ENCODE measurements around the gene XK. TPM values are rescaled to one million over a fixed set of nuclear protein-coding genes. Genes with fewer than 3 reads are reported as not detected.

The XK gene
- total RNA-seq, 4 donors from 2014 or later: 8.3 to 32.4 (median 27.3) TPM

DNA sequence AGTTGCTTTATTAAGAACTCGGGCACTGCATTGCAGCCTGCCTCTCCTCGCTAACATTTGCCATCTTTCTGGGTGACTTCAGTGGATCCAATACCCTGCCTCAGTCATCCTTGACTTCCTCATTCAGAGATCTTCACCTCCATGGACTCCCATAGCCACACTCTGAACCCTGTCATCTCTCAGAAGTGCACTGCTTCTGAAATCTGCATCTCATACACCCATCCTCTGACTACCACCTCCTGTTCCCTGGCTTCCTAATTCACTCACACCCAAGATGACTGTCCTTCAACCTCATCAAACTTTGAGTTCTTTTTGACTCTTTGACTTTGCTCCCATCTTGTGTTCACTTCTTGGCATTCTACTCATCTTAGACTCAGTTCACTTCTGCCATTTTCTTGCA lies 68.9 kb downstream of the XK start:
- H3K4me3 ChIP-seq: no peak overlapping the region
- peak overlapping the region in 1 of 4 donors; percentile 64 for H3K27ac ChIP-seq
- peaks cover 0 to 3% (median 0%) of the 10 kb centered on the region in 4 donors for H3K4me1 ChIP-seq
- DNase-seq: no peak
- no peaks in the 10 kb centered on the region for H3K9me3 ChIP-seq
- no peaks in the 10 kb centered on the region for H3K27me3 ChIP-seq
- TF ChIP-seq, protein P1, sequence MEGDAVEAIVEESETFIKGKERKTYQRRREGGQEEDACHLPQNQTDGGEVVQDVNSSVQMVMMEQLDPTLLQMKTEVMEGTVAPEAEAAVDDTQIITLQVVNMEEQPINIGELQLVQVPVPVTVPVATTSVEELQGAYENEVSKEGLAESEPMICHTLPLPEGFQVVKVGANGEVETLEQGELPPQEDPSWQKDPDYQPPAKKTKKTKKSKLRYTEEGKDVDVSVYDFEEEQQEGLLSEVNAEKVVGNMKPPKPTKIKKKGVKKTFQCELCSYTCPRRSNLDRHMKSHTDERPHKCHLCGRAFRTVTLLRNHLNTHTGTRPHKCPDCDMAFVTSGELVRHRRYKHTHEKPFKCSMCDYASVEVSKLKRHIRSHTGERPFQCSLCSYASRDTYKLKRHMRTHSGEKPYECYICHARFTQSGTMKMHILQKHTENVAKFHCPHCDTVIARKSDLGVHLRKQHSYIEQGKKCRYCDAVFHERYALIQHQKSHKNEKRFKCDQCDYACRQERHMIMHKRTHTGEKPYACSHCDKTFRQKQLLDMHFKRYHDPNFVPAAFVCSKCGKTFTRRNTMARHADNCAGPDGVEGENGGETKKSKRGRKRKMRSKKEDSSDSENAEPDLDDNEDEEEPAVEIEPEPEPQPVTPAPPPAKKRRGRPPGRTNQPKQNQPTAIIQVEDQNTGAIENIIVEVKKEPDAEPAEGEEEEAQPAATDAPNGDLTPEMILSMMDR (IDR thresholded peaks at IDR 0.05): no peak
- TF ChIP-seq POLR2A (IDR thresholded peaks at IDR 0.05): no peak
- no peaks in the 10 kb centered on the region for H3K36me3 ChIP-seq

DNA sequence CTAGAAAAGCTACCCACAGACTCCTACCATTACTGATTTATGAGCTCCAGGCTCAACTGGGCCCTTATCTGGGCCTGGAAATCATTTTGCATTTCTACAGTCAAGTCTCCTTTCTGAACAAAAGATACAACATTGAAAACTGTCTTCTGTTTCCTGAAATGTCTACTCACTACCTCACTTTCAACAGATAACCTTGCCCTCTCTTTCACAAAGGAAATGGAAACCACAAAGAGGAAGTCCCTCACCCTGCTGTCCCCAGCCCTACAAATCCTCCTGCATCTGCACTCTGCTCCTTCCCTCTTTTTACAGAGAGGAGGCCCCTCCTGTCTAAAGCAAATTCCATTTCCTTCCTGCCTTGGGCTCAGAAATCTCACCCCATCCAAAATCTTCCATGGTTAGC lies 69.4 kb downstream of the XK start:
- Histone ChIP-seq H3K4me1 (peaks cover 0 to 3% (median 0%) of the 10 kb centered on the region in 4 donors), H3K9me3 (no peaks in the 10 kb centered on the region), H3K4me3 (no peak overlapping the region), H3K36me3 (no peaks in the 10 kb centered on the region), H3K27me3 (no peaks in the 10 kb centered on the region), H3K27ac (peak overlapping the region in 1 of 4 donors; percentile 64)
- DNase-seq: peak in 2 of 3 donors; percentile 55 to 64
- no peak for TF ChIP-seq POLR2A (IDR thresholded peaks at IDR 0.05)
- TF ChIP-seq, protein P1 (IDR thresholded peaks at IDR 0.05): no peak

DNA sequence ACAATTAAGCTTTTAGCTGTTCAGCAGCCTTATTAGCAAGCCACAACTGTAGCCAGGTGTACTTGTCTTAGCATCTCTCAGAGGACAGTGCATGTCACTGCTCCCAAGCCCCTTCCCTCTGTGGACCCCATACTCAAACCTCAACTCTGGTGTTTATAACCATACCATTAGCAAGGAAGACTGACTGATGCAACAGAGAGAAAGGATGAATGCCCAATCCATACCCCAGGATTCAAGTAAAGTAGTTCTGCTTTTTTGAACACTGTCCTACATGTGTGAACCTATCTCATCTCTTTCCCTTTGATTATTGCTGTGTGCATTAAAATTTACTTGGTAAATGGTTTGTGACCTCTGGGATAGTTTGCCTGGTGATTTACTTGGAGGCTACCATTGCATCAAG lies 71.5 kb downstream of the XK start:
- DNase-seq: no peak
- Histone ChIP-seq H3K4me1 (peaks cover 0 to 3% (median 0%) of the 10 kb centered on the region in 4 donors), H3K9me3 (no peaks in the 10 kb centered on the region), H3K27ac (no peak overlapping the region), H3K4me3 (no peak overlapping the region), H3K27me3 (no peaks in the 10 kb centered on the region), H3K36me3 (no peaks in the 10 kb centered on the region)
- TF ChIP-seq POLR2A (IDR thresholded peaks at IDR 0.05): no peak
- TF ChIP-seq, protein P1 (IDR thresholded peaks at IDR 0.05): no peak

DNA sequence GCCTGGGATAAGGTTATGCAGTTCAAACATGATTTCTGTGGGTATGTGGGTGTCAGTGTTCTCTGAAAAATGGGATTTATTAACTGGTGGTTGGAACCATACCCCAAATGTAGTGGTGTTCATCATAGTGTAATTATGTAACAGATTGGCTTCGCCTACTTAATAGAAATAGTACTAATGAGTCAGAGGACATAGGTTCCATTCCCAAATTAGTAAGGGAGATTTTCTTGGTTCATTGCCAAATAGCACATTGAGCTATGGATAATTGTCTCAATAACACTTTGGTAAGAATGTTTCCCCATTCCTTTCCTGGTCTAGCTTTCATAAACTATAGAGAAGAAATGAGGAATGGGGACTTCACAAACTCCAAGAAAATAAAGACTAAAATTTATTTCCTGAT lies 73.8 kb downstream of the XK start:
- TF ChIP-seq, protein P1 (IDR thresholded peaks at IDR 0.05): no peak
- TF ChIP-seq POLR2A (IDR thresholded peaks at IDR 0.05): no peak
- H3K27me3 ChIP-seq: no peaks in the 10 kb centered on the region
- DNase-seq: no peak
- H3K4me1 ChIP-seq: peaks cover 0 to 3% (median 0%) of the 10 kb centered on the region in 4 donors
- no peaks in the 10 kb centered on the region for H3K9me3 ChIP-seq
- H3K36me3 ChIP-seq: no peaks in the 10 kb centered on the region
- H3K27ac ChIP-seq: no peak overlapping the region
- no peak overlapping the region for H3K4me3 ChIP-seq

DNA sequence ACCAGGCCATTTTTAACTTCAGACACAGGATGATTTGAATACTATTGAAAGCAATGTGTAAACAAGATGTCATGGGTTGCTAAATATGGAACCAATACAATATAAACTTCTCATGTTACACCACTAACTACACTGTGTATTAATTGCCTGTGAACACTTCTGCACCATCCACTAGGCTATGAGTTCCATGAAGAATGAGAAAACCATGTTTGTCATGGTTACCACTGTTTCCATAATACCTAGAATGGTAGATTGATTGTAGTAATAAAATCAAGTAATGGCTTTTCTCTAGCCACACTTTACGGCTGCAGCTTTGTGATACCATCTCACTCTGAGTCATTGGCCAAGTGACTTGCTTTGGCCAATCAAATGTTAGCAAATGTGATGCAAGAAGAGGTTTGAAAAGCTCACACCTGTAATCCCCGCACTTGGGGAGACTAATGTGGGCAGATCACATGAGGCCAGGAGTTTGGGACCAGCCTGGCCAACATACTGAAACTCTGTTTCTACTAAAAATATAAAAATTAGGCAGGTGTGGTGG lies 74.4 kb downstream of the XK start:
- Histone ChIP-seq H3K27ac (no peak overlapping the region), H3K36me3 (no peaks in the 10 kb centered on the region), H3K4me3 (no peak overlapping the region), H3K27me3 (no peaks in the 10 kb centered on the region), H3K9me3 (no peaks in the 10 kb centered on the region), H3K4me1 (peaks cover 0 to 3% (median 0%) of the 10 kb centered on the region in 4 donors)
- TF ChIP-seq POLR2A (IDR thresholded peaks at IDR 0.05): no peak
- TF ChIP-seq, protein P1 (IDR thresholded peaks at IDR 0.05): no peak
- DNase-seq: no peak

DNA sequence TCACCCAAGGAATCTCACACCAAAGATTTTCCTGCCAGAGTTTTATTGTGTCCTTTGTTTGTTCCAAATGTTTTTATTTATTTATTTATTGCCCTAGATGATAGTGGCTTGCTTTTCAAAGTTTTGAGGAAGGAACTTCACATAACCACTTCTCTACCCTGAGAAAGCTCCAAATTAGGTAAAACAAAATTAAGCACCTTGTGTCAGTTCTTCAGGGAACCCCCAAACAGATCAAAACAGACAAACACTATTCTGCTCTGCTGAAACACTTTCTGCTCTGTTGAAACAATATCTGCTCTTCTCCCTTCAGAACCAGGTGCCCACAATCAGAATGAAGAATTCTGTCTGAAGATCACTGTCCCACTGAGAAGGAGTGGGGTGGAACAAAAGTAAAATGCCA lies 77.8 kb downstream of the XK start:
- Histone ChIP-seq H3K36me3 (no peaks in the 10 kb centered on the region), H3K27ac (peak overlapping the region in 1 of 4 donors; percentile 35), H3K4me1 (no peaks in the 10 kb centered on the region), H3K9me3 (no peaks in the 10 kb centered on the region), H3K27me3 (no peaks in the 10 kb centered on the region), H3K4me3 (no peak overlapping the region)
- DNase-seq: no peak
- no peak for TF ChIP-seq POLR2A (IDR thresholded peaks at IDR 0.05)
